SK-N-MC (cell line): ENCODE data around the gene TTR.

Experiments used
- DNase-seq: peaks from one replicate; pipeline ENCODE4 v3.0.0-alpha.2; 2011; ENCODE audit warnings: low read depth, low spot score
- H3K27ac ChIP-seq: fragments of 200-600 bp; sonication (generic); 2 replicates; pipeline ENCODE4 v1.5.1; 2016; ENCODE audit warnings: mixed run types
- H3K36me3 ChIP-seq: fragments of 200-600 bp; sonication (generic); 2 replicates; pipeline ENCODE4 v1.6.1; 2017; ENCODE audit warnings: antibody characterized with exemption, low read length, mixed read lengths; ENCODE audit not compliant: insufficient read depth
- H3K4me3 ChIP-seq: fragments of 200-600 bp; sonication (generic); 2 replicates; pipeline ENCODE4 v1.5.1; 2016
- H3K9ac ChIP-seq: fragments of 200-600 bp; sonication (generic); 2 replicates; pipeline ENCODE4 v1.8.0; 2017; ENCODE audit warnings: mixed run types, mixed read lengths; ENCODE audit not compliant: insufficient read length
- H3K9me3 ChIP-seq: fragments of 200-600 bp; sonication (generic); 2 replicates; pipeline ENCODE4 v1.6.1; 2017; ENCODE audit warnings: low read depth, mild to moderate bottlenecking, antibody characterized with exemption, low read length, moderate library complexity, mixed read lengths
- EZH2 ChIP-seq: fragments of 200-600 bp; sonication (generic); IDR thresholded peaks from one replicate; pipeline ENCODE4 v1.6.1; 2017; ENCODE audit warnings: antibody characterized with exemption
- FOXP2 ChIP-seq: optimal IDR thresholded peaks from 2 replicates; pipeline ENCODE3; 2011; ENCODE audit warnings: mild to moderate bottlenecking, moderate library complexity; ENCODE audit not compliant: insufficient read depth; ENCODE audit errors: extremely low read length, control extremely low read depth
- POLR2AphosphoS5 ChIP-seq: IDR thresholded peaks from 2 replicates; pipeline ENCODE4 v1.6.1; 2012; ENCODE audit warnings: mild to moderate bottlenecking, low read depth, low read length, borderline replicate concordance

The TTR gene

DNA sequence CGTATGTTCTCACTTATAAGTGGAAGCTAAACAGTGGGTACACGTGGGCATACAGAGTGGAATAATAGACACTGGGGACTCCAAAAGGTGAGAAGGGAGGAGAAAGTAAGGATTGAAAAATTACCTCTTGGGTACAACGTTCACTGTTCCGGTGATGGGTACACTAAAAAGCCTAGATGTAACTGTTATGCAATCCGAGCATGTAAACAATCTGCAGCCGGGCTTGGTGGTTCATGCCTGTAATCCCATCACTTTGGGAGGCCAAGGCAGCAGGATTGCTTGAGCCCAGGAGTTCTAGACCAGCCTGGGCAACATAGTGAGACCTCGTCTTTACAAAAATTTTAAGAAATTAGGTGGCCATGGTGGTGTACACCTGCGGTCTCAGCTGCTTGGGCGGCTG is 33.1 kb upstream of the TTR start:
- TF ChIP-seq POLR2AphosphoS5 (no peak), EZH2 (no peak), FOXP2 (no peak)
- H3K27ac ChIP-seq, result no peak overlapping the region
- DNase-seq, result no peak
- H3K9ac ChIP-seq, result no peak overlapping the region
- H3K36me3 ChIP-seq, result no peaks in the 10 kb centered on the region
- no peak overlapping the region for H3K4me3 ChIP-seq
- H3K9me3 ChIP-seq, result no peaks in the 10 kb centered on the region

- Histone ChIP-seq H3K9ac (no peak overlapping the region), H3K9me3 (no peaks in the 10 kb centered on the region), H3K36me3 (no peaks in the 10 kb centered on the region), H3K27ac (no peak overlapping the region), H3K4me3 (no peak overlapping the region)
- DNase-seq, result no peak
- no peak for TF ChIP-seq FOXP2
- no peak for TF ChIP-seq POLR2AphosphoS5
Observed at GRCh38 chr18:31562726-31563125, 29.0 kb upstream of the TTR start.

DNA sequence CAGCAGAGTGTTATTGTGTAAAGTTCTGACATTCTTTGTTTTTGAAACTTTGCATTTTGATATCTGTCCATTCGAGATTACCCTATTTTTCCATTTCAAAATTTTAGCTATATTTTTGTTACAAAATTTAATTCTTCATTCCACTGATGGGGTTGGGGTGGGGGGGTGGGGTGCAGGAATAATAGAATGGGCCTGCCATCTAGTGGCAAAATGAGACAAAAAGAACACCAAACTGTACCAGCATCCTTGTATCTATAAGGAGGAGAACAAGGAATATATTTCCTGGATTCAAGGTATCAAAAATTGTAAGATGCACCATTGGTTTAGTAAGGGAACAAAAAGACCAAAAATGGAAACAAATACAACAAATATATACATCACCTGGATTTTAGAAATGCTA is 27.9 kb upstream of the TTR start:
- no peak for TF ChIP-seq FOXP2
- TF ChIP-seq POLR2AphosphoS5, result no peak
- TF ChIP-seq EZH2, result no peak
- no peak for DNase-seq
- Histone ChIP-seq H3K4me3 (no peak overlapping the region), H3K27ac (no peak overlapping the region), H3K9ac (no peak overlapping the region), H3K9me3 (no peaks in the 10 kb centered on the region), H3K36me3 (no peaks in the 10 kb centered on the region)

DNA sequence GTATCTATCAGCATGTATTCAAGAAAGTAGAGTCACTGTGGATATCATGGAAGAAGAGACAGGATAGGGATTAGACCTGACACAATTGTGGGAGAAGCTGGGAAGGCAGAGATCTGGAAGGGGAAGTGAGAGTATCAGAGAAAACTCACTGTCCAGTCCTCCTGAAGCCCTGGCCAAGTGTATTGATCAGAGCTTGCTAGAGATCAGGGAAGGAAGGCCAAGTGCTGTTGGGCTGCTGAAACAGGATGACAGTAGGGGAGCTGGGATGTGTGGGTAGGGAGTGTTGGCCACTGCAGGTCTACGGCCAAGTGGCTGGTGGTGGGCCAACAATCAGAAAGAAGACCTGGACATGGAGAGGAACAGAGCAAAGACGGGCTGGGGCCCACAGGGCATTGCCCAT is 26.3 kb upstream of the TTR start:
- no peak for DNase-seq
- Histone ChIP-seq H3K9ac (no peak overlapping the region), H3K4me3 (no peak overlapping the region), H3K27ac (no peak overlapping the region), H3K9me3 (no peaks in the 10 kb centered on the region), H3K36me3 (no peaks in the 10 kb centered on the region)
- TF ChIP-seq POLR2AphosphoS5, result no peak
- no peak for TF ChIP-seq FOXP2
- TF ChIP-seq EZH2, result no peak

DNA sequence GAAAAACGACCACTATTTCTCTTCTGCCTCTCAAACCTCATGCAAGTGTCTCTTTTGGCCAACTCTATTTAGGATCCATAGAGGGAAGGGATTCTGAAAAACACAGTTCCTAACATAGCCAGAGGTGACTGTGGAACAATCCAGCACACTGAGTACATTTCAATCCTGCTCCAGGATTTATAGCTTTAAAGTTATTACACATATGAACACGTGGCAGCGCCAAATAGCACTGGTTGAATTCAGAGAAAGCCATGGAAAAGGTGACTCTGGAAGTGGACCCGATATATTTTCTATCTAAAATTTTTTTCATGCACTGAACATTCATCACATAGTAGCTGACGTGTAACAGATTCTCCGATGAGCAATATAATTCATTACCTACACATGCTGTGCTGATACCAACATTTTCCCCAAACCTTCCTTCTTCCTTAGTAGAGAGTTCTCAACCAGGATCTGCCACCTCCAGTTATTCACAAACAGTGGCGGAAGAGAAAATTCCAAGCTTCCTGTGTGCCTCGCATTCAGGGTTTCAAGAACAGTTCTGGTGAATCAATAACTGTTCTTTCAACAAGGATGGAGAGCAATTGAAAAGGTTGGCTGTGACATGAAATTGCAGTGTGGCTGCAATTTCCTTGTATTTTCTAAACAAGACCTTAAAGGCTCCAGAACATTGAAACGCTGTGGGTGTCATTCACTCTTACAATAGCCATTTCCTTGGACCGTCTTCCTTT is 25.7 kb upstream of the TTR start:
- TF ChIP-seq FOXP2 (no peak), POLR2AphosphoS5 (no peak), EZH2 (no peak)
- H3K27ac ChIP-seq, result no peak overlapping the region
- no peak overlapping the region for H3K9ac ChIP-seq
- DNase-seq, result no peak
- H3K4me3 ChIP-seq, result no peak overlapping the region
- H3K36me3 ChIP-seq, result no peaks in the 10 kb centered on the region
- H3K9me3 ChIP-seq, result no peaks in the 10 kb centered on the region

GRCh38 chr18:31566576-31567306 is 24.9 kb upstream of the TTR start:
- no peak overlapping the region for H3K9ac ChIP-seq
- no peak overlapping the region for H3K4me3 ChIP-seq
- TF ChIP-seq POLR2AphosphoS5 (no peak), EZH2 (no peak), FOXP2 (no peak)
- H3K27ac ChIP-seq, result no peak overlapping the region
- no peaks in the 10 kb centered on the region for H3K36me3 ChIP-seq
- H3K9me3 ChIP-seq, result no peaks in the 10 kb centered on the region
- no peak for DNase-seq

- no peak overlapping the region for H3K27ac ChIP-seq
- H3K4me3 ChIP-seq, result no peak overlapping the region
- H3K9me3 ChIP-seq, result no peaks in the 10 kb centered on the region
- no peak overlapping the region for H3K9ac ChIP-seq
- DNase-seq, result no peak
- no peaks in the 10 kb centered on the region for H3K36me3 ChIP-seq
- no peak for TF ChIP-seq POLR2AphosphoS5
- no peak for TF ChIP-seq FOXP2
- TF ChIP-seq EZH2, result no peak
Observed at GRCh38 chr18:31572368-31572767, 19.3 kb upstream of the TTR start.

DNA sequence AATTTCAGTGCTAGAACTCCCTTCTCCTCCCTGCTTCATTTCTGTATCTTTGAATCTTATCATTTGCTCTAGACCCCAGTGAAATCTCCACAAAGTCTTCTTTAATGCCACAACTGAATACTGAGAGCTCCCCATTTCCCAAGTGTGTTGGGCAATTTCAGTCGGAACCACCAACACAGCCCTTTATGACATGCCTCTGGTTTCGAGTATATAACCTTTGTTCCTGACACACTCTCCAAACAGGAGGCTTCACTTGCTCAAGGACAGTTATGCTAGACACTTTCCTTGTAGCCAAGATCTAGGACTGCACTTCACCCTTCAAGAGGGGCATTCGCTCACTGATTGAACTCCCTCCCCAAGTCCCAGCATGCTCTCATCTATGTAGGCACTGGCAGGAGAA is 18.6 kb upstream of the TTR start:
- Histone ChIP-seq H3K9ac (no peak overlapping the region), H3K9me3 (no peaks in the 10 kb centered on the region), H3K36me3 (no peaks in the 10 kb centered on the region), H3K4me3 (no peak overlapping the region), H3K27ac (no peak overlapping the region)
- no peak for DNase-seq
- no peak for TF ChIP-seq EZH2
- no peak for TF ChIP-seq FOXP2
- no peak for TF ChIP-seq POLR2AphosphoS5

DNA sequence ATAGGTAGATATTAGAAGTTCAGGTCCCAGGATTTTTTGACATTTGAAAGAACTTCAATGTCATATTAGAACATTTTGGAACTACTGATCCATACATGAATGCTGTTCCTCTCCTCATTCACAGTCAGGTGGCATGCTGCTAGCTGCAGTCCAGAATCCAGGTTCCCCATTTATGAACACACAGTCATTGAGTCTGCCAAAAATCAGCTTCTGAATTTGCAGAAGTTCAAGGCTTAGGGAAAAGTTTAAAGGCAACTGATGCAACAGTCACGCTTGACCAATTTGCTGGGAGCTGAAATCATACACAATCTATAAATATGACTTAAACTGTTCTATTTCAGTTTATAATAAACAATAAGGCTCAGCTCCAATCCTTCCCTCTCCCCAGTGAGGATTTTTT is 17.3 kb upstream of the TTR start:
- no peak for DNase-seq
- no peaks in the 10 kb centered on the region for H3K9me3 ChIP-seq
- no peaks in the 10 kb centered on the region for H3K36me3 ChIP-seq
- no peak overlapping the region for H3K4me3 ChIP-seq
- TF ChIP-seq EZH2 (no peak), FOXP2 (no peak), POLR2AphosphoS5 (no peak)
- no peak overlapping the region for H3K27ac ChIP-seq
- H3K9ac ChIP-seq, result no peak overlapping the region
